SJCRH30 (cell line): Measurements from ENCODE around the gene LRCH2. TPM values are rescaled to one million over a fixed set of nuclear protein-coding genes. Genes with fewer than 3 reads are reported as not detected.
"Not testable (repeated sequence)": the region's sequence is repeated elsewhere in the genome, so short reads cannot be mapped to it uniquely, and the experiment has no call there.

Experiments
- DNase-seq, 2 experiments: peaks; one replicate each; pipeline ENCODE4 v3.0.0-alpha.2; 2015 to 2020
- H3K27ac ChIP-seq: fragments of 250-450 bp; sonication (Bioruptor Pico); 2 replicates; pipeline ENCODE4 v1.5.1; 2020; ENCODE audit warnings: mild to moderate bottlenecking, moderate library complexity
- H3K27me3 ChIP-seq: fragments of 250-450 bp; sonication (Bioruptor Pico); 2 replicates; pipeline ENCODE4 v1.5.1; 2020; ENCODE audit warnings: mild to moderate bottlenecking, moderate library complexity
- H3K36me3 ChIP-seq: fragments of 250-450 bp; sonication (Bioruptor Pico); 2 replicates; pipeline ENCODE4 v1.5.1; 2020; ENCODE audit warnings: mild to moderate bottlenecking, moderate library complexity
- H3K4me1 ChIP-seq: fragments of 250-450 bp; sonication (Bioruptor Pico); 2 replicates; pipeline ENCODE4 v1.5.1; 2020; ENCODE audit warnings: mild to moderate bottlenecking, moderate library complexity
- H3K4me3 ChIP-seq: fragments of 250-450 bp; sonication (Bioruptor Pico); 2 replicates; pipeline ENCODE4 v1.5.1; 2020; ENCODE audit warnings: mild to moderate bottlenecking, moderate library complexity
- H3K9me3 ChIP-seq: fragments of 250-450 bp; sonication (Bioruptor Pico); replicated peaks from 2 replicates; pipeline ENCODE4 v1.5.1; 2020; ENCODE audit warnings: mild to moderate bottlenecking, moderate library complexity
- total RNA-seq: library from RNA; depleted of rRNA; stranded (reverse); fragments of >200 nt; shearing (Covaris generic); gene quantifications from 2 replicates; pipeline ENCODE4 v1.2.3, GENCODE V29; 2014

The LRCH2 gene
- total RNA-seq, 1 experiment from 2014 or later: 21.7 TPM

DNA sequence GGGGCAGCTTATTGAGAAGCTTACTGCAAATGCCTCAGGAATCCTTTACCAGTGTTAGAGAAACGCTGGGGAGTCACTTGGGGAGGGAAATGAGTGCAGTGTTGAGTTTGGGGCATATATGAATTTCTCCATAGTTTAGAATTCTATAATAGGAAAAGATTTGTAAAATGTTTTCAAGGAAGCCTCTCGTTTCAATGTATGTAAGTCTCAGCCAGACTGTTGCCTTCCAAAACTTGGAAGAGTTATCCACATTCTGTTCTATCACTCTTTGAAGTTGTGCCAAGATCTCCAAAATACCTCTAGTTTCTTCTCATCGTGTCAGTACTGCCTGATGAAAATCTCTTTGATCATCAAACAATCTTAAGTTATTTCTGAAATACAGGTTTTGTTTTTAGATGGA lies 565 bp upstream of the LRCH2 start:
- Histone ChIP-seq H3K9me3 (no peaks in the 10 kb centered on the region), H3K4me3 (peak overlapping the region; percentile 92), H3K27ac (no peak overlapping the region), H3K27me3 (no peaks in the 10 kb centered on the region), H3K4me1 (peaks cover 3% of the 10 kb centered on the region; the same call in 1 of the 2 replicates), H3K36me3 (no peaks in the 10 kb centered on the region)
- no peak for DNase-seq

GRCh38 chrX:115232933-115233496 lies 881 bp downstream of the LRCH2 start:
- Histone ChIP-seq H3K36me3 (no peaks in the 10 kb centered on the region), H3K4me3 (peak overlapping the region; percentile 92), H3K4me1 (peaks cover 3% of the 10 kb centered on the region; the same call in 1 of the 2 replicates), H3K9me3 (no peaks in the 10 kb centered on the region), H3K27ac (no peak overlapping the region), H3K27me3 (no peaks in the 10 kb centered on the region)
- no peak for DNase-seq

GRCh38 chrX:115229337-115230003 lies 4.4 kb downstream of the LRCH2 start:
- DNase-seq: no peak
- Histone ChIP-seq H3K27ac (no peak overlapping the region), H3K4me1 (peaks cover 3% of the 10 kb centered on the region; the same call in 1 of the 2 replicates), H3K4me3 (no peak overlapping the region), H3K27me3 (no peaks in the 10 kb centered on the region), H3K9me3 (no peaks in the 10 kb centered on the region), H3K36me3 (no peaks in the 10 kb centered on the region)

GRCh38 chrX:115226929-115227328 lies 7.0 kb downstream of the LRCH2 start:
- H3K27ac ChIP-seq: no peak overlapping the region
- H3K4me1 ChIP-seq: no peaks in the 10 kb centered on the region
- H3K4me3 ChIP-seq: no peak overlapping the region
- no peaks in the 10 kb centered on the region for H3K9me3 ChIP-seq
- DNase-seq: peak; percentile 25 to 70
- H3K27me3 ChIP-seq: no peaks in the 10 kb centered on the region
- H3K36me3 ChIP-seq: no peaks in the 10 kb centered on the region

DNA sequence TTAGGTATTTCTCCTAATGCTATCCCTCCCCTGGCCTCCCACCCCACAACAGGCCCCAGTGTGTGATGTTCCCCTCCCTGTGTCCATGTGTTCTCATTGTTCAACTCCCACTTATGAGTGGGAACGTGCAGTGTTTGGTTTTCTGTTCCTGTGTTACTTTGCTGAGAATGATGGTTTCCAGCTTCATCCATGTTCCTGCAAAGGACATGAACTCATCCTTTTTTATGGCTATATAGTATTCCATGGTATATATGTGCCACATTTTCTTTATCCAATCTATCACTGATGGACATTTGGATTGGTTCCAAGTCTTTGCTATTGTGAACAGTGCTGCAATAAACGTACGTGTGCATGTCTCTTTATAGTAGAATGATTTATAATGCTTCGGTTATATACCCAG lies 16.6 kb downstream of the LRCH2 start:
- not testable (repeated sequence) for H3K4me3 ChIP-seq, H3K27ac ChIP-seq, H3K27me3 ChIP-seq, DNase-seq, H3K36me3 ChIP-seq, H3K9me3 ChIP-seq, H3K4me1 ChIP-seq

- Histone ChIP-seq H3K4me1 (no peaks in the 10 kb centered on the region), H3K9me3 (no peaks in the 10 kb centered on the region; the same call in 1 of the 2 replicates), H3K4me3 (no peak overlapping the region), H3K36me3 (no peaks in the 10 kb centered on the region), H3K27ac (no peak overlapping the region), H3K27me3 (no peaks in the 10 kb centered on the region)
- DNase-seq: peak in 1 of 2 experiments; percentile 13
Measured at GRCh38 chrX:115214605-115215004, 19.3 kb downstream of the LRCH2 start.

- Histone ChIP-seq H3K9me3 (no peaks in the 10 kb centered on the region; the same call in 1 of the 2 replicates), H3K27ac (no peak overlapping the region), H3K4me3 (no peak overlapping the region), H3K27me3 (no peaks in the 10 kb centered on the region), H3K36me3 (no peaks in the 10 kb centered on the region), H3K4me1 (no peaks in the 10 kb centered on the region)
- no peak for DNase-seq
Measured at GRCh38 chrX:115214151-115214550, 19.7 kb downstream of the LRCH2 start.

- not testable (repeated sequence) for H3K9me3 ChIP-seq, H3K4me1 ChIP-seq, H3K4me3 ChIP-seq, H3K27ac ChIP-seq, H3K36me3 ChIP-seq, H3K27me3 ChIP-seq, DNase-seq
Measured at GRCh38 chrX:115209547-115209946, 24.3 kb downstream of the LRCH2 start.

DNA sequence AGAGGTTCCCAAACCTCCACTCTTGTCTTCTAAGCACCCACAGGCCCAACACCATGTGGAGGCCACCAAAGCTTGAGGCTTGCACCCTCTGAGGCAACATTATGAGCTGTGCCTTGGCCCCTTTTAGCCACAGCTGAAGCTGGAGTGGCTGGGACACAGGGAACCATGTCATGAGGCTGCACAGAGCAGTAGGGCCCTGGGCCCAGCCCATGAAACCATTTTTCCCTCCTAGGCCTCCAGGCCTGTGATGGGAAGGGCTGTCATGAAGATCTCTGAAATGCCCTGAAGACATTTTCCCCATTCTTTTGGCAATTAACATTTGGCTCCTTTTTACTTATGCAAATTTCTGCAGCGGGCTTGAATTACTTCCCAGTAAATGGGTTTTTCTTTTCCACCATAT lies 29.9 kb downstream of the LRCH2 start:
- Histone ChIP-seq H3K27me3 (no peaks in the 10 kb centered on the region), H3K4me1 (no peaks in the 10 kb centered on the region), H3K36me3 (no peaks in the 10 kb centered on the region), H3K4me3 (no peak overlapping the region), H3K27ac (no peak overlapping the region), H3K9me3 (no peaks in the 10 kb centered on the region)
- DNase-seq: no peak

- no peaks in the 10 kb centered on the region for H3K4me1 ChIP-seq
- no peaks in the 10 kb centered on the region for H3K27me3 ChIP-seq
- no peak overlapping the region for H3K27ac ChIP-seq
- H3K4me3 ChIP-seq: no peak overlapping the region
- H3K9me3 ChIP-seq: no peaks in the 10 kb centered on the region
- DNase-seq: no peak
- H3K36me3 ChIP-seq: no peaks in the 10 kb centered on the region
Measured at GRCh38 chrX:115192244-115192700, 41.6 kb downstream of the LRCH2 start.

- Histone ChIP-seq H3K4me3 (no peak overlapping the region), H3K9me3 (no peaks in the 10 kb centered on the region), H3K27ac (no peak overlapping the region), H3K36me3 (no peaks in the 10 kb centered on the region), H3K27me3 (no peaks in the 10 kb centered on the region), H3K4me1 (no peaks in the 10 kb centered on the region)
- DNase-seq: no peak
Measured at GRCh38 chrX:115191490-115192243, 42.2 kb downstream of the LRCH2 start.

DNA sequence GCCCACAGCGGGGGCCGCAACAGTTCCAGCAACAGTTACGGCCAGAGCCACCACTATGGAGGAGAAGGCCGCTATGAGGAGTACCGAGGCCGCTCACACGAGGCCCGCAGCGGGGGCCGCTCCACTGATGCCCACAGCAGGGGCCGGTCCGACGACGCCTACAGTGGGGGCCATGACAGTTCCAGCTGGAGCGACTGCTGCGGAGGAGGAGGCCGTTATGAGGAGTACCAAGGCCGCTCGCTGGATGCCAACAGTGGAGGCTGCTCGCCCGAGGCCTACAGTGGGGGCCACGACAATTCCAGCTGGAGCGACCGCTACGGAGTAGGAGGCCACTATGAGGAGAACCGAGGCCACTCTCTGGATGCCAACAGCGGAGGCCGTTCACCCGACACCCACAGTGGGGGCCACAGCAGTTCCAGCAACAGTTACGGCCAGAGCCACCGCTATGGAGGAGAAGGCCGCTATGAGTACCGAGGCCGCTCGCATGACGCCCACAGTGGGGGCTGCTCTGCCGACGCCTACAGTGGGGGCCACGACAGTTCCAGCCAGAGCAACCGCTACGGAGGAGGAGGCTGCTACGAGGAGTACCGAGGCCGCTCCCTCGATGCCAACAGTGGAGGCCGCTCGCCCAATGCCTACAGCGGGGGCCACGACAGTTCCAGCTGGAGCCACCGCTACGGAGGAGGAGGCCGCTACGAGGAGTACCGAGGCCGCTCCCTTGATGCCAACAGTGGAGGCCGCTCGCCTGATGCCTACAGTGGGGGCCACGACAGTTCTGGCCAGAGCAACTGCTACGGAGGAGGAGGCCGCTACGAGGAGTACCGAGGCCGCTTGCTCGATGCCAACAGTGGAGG lies 43.0 kb downstream of the LRCH2 start:
- H3K9me3 ChIP-seq: no peaks in the 10 kb centered on the region
- no peaks in the 10 kb centered on the region for H3K36me3 ChIP-seq
- H3K4me1 ChIP-seq: no peaks in the 10 kb centered on the region
- no peak overlapping the region for H3K27ac ChIP-seq
- H3K4me3 ChIP-seq: no peak overlapping the region
- H3K27me3 ChIP-seq: no peaks in the 10 kb centered on the region
- no peak for DNase-seq

- Histone ChIP-seq H3K4me3 (no peak overlapping the region), H3K4me1 (no peaks in the 10 kb centered on the region), H3K36me3 (no peaks in the 10 kb centered on the region), H3K27me3 (no peaks in the 10 kb centered on the region), H3K9me3 (no peaks in the 10 kb centered on the region), H3K27ac (no peak overlapping the region)
- DNase-seq: no peak
Measured at GRCh38 chrX:115189646-115190635, 44.0 kb downstream of the LRCH2 start.

- no peaks in the 10 kb centered on the region for H3K27me3 ChIP-seq
- no peaks in the 10 kb centered on the region for H3K9me3 ChIP-seq
- no peaks in the 10 kb centered on the region for H3K36me3 ChIP-seq
- no peak for DNase-seq
- H3K4me3 ChIP-seq: no peak within 1 kb of the TSS
- H3K4me1 ChIP-seq: no peaks in the 10 kb centered on the region
- H3K27ac ChIP-seq: no peak within 1 kb of the TSS
Measured at GRCh38 chrX:115189110-115189509, 44.8 kb downstream of the LRCH2 start, which contains the start of gene RBMXL3. Gene RBMXL3, plus strand, starts transcription at chrX:115189410. Its CDS starts 32 bp downstream, at chrX:115189442.
